Measurements from ENCODE around the gene JCAD.
"Not testable (repeated sequence)": the region's sequence is repeated elsewhere in the genome, so short reads cannot be mapped to it uniquely, and the experiment has no call there.

Gene JCAD

GRCh38 chr10:29982997-29983648, 76.3 kb downstream of the JCAD start:
- no peak for DNase-seq

GRCh38 chr10:29981510-29981909, 77.9 kb downstream of the JCAD start:
- no peak for DNase-seq

- no peak for DNase-seq
These were observed 79.3 kb downstream of the JCAD start for GRCh38 chr10:29980084-29980483.

GRCh38 chr10:29979421-29979779, 80.0 kb downstream of the JCAD start:
- not testable (repeated sequence) for DNase-seq

- DNase-seq = no peak
These were observed 82.2 kb downstream of the JCAD start for GRCh38 chr10:29977171-29977570.

GRCh38 chr10:29976134-29976533, 83.3 kb downstream of the JCAD start:
- DNase-seq = no peak

GRCh38 chr10:29974773-29975172, 84.6 kb downstream of the JCAD start:
- DNase-seq = no peak

- no peak for DNase-seq
These were observed 85.5 kb downstream of the JCAD start for GRCh38 chr10:29973921-29974320.

GRCh38 chr10:29970576-29970975, 88.8 kb downstream of the JCAD start:
- no peak for DNase-seq

- DNase-seq = no peak
These were observed 89.4 kb downstream of the JCAD start for GRCh38 chr10:29970012-29970396.

- DNase-seq = no peak
These were observed 90.0 kb downstream of the JCAD start for GRCh38 chr10:29969255-29970011.

- no peak for DNase-seq
These were observed 90.8 kb downstream of the JCAD start for GRCh38 chr10:29968585-29968984.

GRCh38 chr10:29966269-29966668, 93.1 kb downstream of the JCAD start:
- no peak for DNase-seq

Measured in hippocampal formation (tissue), 2 donors.